Measurements from ENCODE around the gene SGO2. TPM values are rescaled to one million over a fixed set of nuclear protein-coding genes. Genes with fewer than 3 reads are reported as not detected.
"Not testable (repeated sequence)": the region's sequence is repeated elsewhere in the genome, so short reads cannot be mapped to it uniquely, and the experiment has no call there.

The SGO2 gene
- total RNA-seq, 3 donors from 2014 or later: 5.1 to 7.2 (median 6.6) TPM

GRCh38 chr2:200566596-200566995, 40.6 kb downstream of the SGO2 start:
- H3K9me3 Mint-ChIP-seq; H3K36me3 Mint-ChIP-seq (ENCODE audit: insufficient read depth); H3K27me3 Mint-ChIP-seq (ENCODE audit: low read depth); DNase-seq; H3K4me3 Mint-ChIP-seq; ATAC-seq; H3K4me1 Mint-ChIP-seq (ENCODE audit: low read depth): not testable (repeated sequence)

- H3K4me1 Mint-ChIP-seq (ENCODE audit: low read depth): no peaks in the 10 kb centered on the region
- H3K27me3 Mint-ChIP-seq (ENCODE audit: low read depth): no peaks in the 10 kb centered on the region
- DNase-seq: no peak
- no peak overlapping the region for H3K4me3 Mint-ChIP-seq
- peaks cover 4% of the 10 kb centered on the region for H3K36me3 Mint-ChIP-seq (ENCODE audit: insufficient read depth)
- no peak for ATAC-seq
- H3K9me3 Mint-ChIP-seq: no peaks in the 10 kb centered on the region
Measured at GRCh38 chr2:200567932-200568331, 41.9 kb downstream of the SGO2 start.

GRCh38 chr2:200575957-200576356, 50.0 kb downstream of the SGO2 start:
- DNase-seq: no peak
- ATAC-seq: no peak
- no peak overlapping the region for H3K4me3 Mint-ChIP-seq
- H3K9me3 Mint-ChIP-seq: no peaks in the 10 kb centered on the region
- peaks cover 1% of the 10 kb centered on the region for H3K4me1 Mint-ChIP-seq (ENCODE audit: low read depth)
- H3K36me3 Mint-ChIP-seq (ENCODE audit: insufficient read depth): peaks cover 4% of the 10 kb centered on the region
- no peaks in the 10 kb centered on the region for H3K27me3 Mint-ChIP-seq (ENCODE audit: low read depth)

GRCh38 chr2:200577027-200577426, 51.0 kb downstream of the SGO2 start:
- DNase-seq (no peak), ATAC-seq (no peak)
- Mint-ChIP-seq H3K4me1 (ENCODE audit: low read depth) (peaks cover 1% of the 10 kb centered on the region), H3K9me3 (no peaks in the 10 kb centered on the region), H3K27me3 (ENCODE audit: low read depth) (no peaks in the 10 kb centered on the region), H3K4me3 (no peak overlapping the region), H3K36me3 (ENCODE audit: insufficient read depth) (no peaks in the 10 kb centered on the region)

GRCh38 chr2:200578778-200579177, 52.8 kb downstream of the SGO2 start:
- DNase-seq (no peak), ATAC-seq (peak; percentile 51 to 73)
- no peaks in the 10 kb centered on the region for H3K36me3 Mint-ChIP-seq (ENCODE audit: insufficient read depth)
- H3K9me3 Mint-ChIP-seq: no peaks in the 10 kb centered on the region
- H3K27me3 Mint-ChIP-seq (ENCODE audit: low read depth): peaks cover 3% of the 10 kb centered on the region
- H3K4me1 Mint-ChIP-seq (ENCODE audit: low read depth): peaks cover 1% of the 10 kb centered on the region
- H3K4me3 Mint-ChIP-seq: no peak overlapping the region

- DNase-seq (no peak), ATAC-seq (no peak)
- Mint-ChIP-seq H3K9me3 (no peaks in the 10 kb centered on the region), H3K27me3 (ENCODE audit: low read depth) (peaks cover 5% of the 10 kb centered on the region), H3K4me3 (no peak overlapping the region), H3K4me1 (ENCODE audit: low read depth) (peaks cover 8% of the 10 kb centered on the region), H3K36me3 (ENCODE audit: insufficient read depth) (no peaks in the 10 kb centered on the region)
Measured at GRCh38 chr2:200584639-200585038, 58.6 kb downstream of the SGO2 start.

- DNase-seq (no peak), ATAC-seq (no peak)
- H3K4me3 Mint-ChIP-seq: peak overlapping the region; percentile 81
- no peaks in the 10 kb centered on the region for H3K36me3 Mint-ChIP-seq (ENCODE audit: insufficient read depth)
- peaks cover 8% of the 10 kb centered on the region for H3K4me1 Mint-ChIP-seq (ENCODE audit: low read depth)
- no peaks in the 10 kb centered on the region for H3K9me3 Mint-ChIP-seq
- H3K27me3 Mint-ChIP-seq (ENCODE audit: low read depth): peaks cover 5% of the 10 kb centered on the region
Measured at GRCh38 chr2:200585340-200585729, 59.3 kb downstream of the SGO2 start.

- H3K27me3 Mint-ChIP-seq (ENCODE audit: low read depth): peaks cover 8% of the 10 kb centered on the region
- H3K4me3 Mint-ChIP-seq: peak within 1 kb of the TSS; percentile 81
- H3K4me1 Mint-ChIP-seq (ENCODE audit: low read depth): peaks cover 8% of the 10 kb centered on the region
- no peaks in the 10 kb centered on the region for H3K9me3 Mint-ChIP-seq
- no peaks in the 10 kb centered on the region for H3K36me3 Mint-ChIP-seq (ENCODE audit: insufficient read depth)
- DNase-seq (no peak), ATAC-seq (peak; percentile 54 to 75)
Measured at GRCh38 chr2:200585730-200586643, 60.0 kb downstream of the SGO2 start, which contains the start of gene AOX1. Gene AOX1 (plus strand): TSS chr2:200586014. CDS start chr2:200586109, 95 bp downstream.

GRCh38 chr2:200586644-200586975, 60.6 kb downstream of the SGO2 start:
- no peaks in the 10 kb centered on the region for H3K36me3 Mint-ChIP-seq (ENCODE audit: insufficient read depth)
- no peak for DNase-seq
- peaks cover 8% of the 10 kb centered on the region for H3K4me1 Mint-ChIP-seq (ENCODE audit: low read depth)
- peaks cover 11% of the 10 kb centered on the region for H3K27me3 Mint-ChIP-seq (ENCODE audit: low read depth)
- H3K9me3 Mint-ChIP-seq: no peaks in the 10 kb centered on the region
- no peak for ATAC-seq
- peak overlapping the region; percentile 81 for H3K4me3 Mint-ChIP-seq

GRCh38 chr2:200587007-200587616, 61.1 kb downstream of the SGO2 start:
- H3K4me3 Mint-ChIP-seq: no peak overlapping the region
- peaks cover 8% of the 10 kb centered on the region for H3K4me1 Mint-ChIP-seq (ENCODE audit: low read depth)
- DNase-seq (no peak), ATAC-seq (no peak)
- H3K9me3 Mint-ChIP-seq: no peaks in the 10 kb centered on the region
- no peaks in the 10 kb centered on the region for H3K36me3 Mint-ChIP-seq (ENCODE audit: insufficient read depth)
- H3K27me3 Mint-ChIP-seq (ENCODE audit: low read depth): peaks cover 14% of the 10 kb centered on the region

GRCh38 chr2:200588076-200588678, 62.2 kb downstream of the SGO2 start:
- H3K27me3 Mint-ChIP-seq (ENCODE audit: low read depth): peaks cover 11% of the 10 kb centered on the region
- no peak overlapping the region for H3K4me3 Mint-ChIP-seq
- peaks cover 8% of the 10 kb centered on the region for H3K4me1 Mint-ChIP-seq (ENCODE audit: low read depth)
- no peaks in the 10 kb centered on the region for H3K9me3 Mint-ChIP-seq
- DNase-seq (no peak), ATAC-seq (no peak)
- H3K36me3 Mint-ChIP-seq (ENCODE audit: insufficient read depth): no peaks in the 10 kb centered on the region

- peaks cover 14% of the 10 kb centered on the region for H3K27me3 Mint-ChIP-seq (ENCODE audit: low read depth)
Measured at GRCh38 chr2:200590090-200590489, 64.1 kb downstream of the SGO2 start.

GRCh38 chr2:200591308-200591707, 65.3 kb downstream of the SGO2 start:
- peaks cover 17% of the 10 kb centered on the region for H3K27me3 Mint-ChIP-seq (ENCODE audit: low read depth)
- H3K9me3 Mint-ChIP-seq: no peaks in the 10 kb centered on the region

More at GRCh38 chr2:200590090-200590489, 64.1 kb downstream of the SGO2 start:
- no peak for DNase-seq
- no peaks in the 10 kb centered on the region for H3K9me3 Mint-ChIP-seq
- no peaks in the 10 kb centered on the region for H3K36me3 Mint-ChIP-seq (ENCODE audit: insufficient read depth)
- H3K4me3 Mint-ChIP-seq: no peak overlapping the region
- H3K4me1 Mint-ChIP-seq (ENCODE audit: low read depth): peaks cover 6% of the 10 kb centered on the region
- no peak for ATAC-seq

GRCh38 chr2:200592406-200593075, 66.5 kb downstream of the SGO2 start:
- no peak for DNase-seq
- H3K36me3 Mint-ChIP-seq (ENCODE audit: insufficient read depth): no peaks in the 10 kb centered on the region
- H3K4me3 Mint-ChIP-seq: no peak overlapping the region
- H3K9me3 Mint-ChIP-seq: no peaks in the 10 kb centered on the region
- peaks cover 18% of the 10 kb centered on the region for H3K27me3 Mint-ChIP-seq (ENCODE audit: low read depth)
- no peak for ATAC-seq
- no peaks in the 10 kb centered on the region for H3K4me1 Mint-ChIP-seq (ENCODE audit: low read depth)

More at GRCh38 chr2:200591308-200591707, 65.3 kb downstream of the SGO2 start:
- Mint-ChIP-seq H3K4me1 (ENCODE audit: low read depth) (peaks cover 1% of the 10 kb centered on the region), H3K36me3 (ENCODE audit: insufficient read depth) (no peaks in the 10 kb centered on the region), H3K4me3 (no peak overlapping the region)
- DNase-seq (no peak), ATAC-seq (no peak)
